ENCODE measurements around the gene BANF2. TPM values are rescaled to one million over a fixed set of nuclear protein-coding genes. Genes with fewer than 3 reads are reported as not detected.

Gene BANF2
- total RNA-seq, 2 experiments from 2014 or later = not detected

DNA sequence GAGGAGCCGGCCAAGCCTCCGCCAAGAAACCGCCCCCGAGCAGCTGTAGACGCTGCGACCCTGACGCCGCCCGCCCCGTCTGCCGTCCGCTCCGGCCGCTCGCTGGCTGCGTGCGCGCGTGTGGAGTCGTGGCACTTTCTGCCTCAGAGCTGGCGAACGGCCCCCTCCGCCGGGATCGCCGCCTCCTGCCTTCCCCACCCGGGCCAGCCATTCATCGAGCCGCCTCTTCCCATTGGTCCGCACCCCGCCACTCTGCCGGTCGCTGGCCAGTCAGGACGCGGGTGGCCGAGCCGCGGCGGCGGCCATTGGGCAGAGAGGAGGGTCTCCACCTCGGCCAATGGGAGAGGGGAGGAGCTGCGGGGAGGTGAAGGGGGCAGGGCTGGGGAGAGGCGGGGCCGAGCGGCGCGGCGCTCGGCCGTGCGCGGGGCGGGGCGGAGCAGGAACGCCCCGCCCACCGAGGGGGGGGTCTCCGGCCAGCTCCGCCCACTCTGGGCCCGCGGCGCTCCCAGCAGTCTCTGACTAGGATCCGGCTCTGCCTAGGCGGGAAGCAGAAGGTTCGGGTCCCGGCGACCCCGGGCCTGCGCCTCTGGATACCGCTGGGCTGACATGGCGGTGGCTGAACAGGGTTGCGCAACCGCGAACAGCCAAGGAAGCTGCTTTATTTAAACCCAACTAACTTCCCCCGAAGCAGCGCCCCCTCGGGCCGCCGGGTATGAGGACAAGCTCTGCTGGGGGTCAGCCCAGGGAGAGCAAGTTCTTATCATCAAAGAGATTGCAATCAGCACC, 17.5 kb upstream of the BANF2 start, which contains the start of gene RRBP1:
RRBP1 (minus strand) TSS at position 140 of the 786 bp plus-strand sequence. CDS start 21,735 bp downstream, outside the sequence.
- TF ChIP-seq, protein P1, sequence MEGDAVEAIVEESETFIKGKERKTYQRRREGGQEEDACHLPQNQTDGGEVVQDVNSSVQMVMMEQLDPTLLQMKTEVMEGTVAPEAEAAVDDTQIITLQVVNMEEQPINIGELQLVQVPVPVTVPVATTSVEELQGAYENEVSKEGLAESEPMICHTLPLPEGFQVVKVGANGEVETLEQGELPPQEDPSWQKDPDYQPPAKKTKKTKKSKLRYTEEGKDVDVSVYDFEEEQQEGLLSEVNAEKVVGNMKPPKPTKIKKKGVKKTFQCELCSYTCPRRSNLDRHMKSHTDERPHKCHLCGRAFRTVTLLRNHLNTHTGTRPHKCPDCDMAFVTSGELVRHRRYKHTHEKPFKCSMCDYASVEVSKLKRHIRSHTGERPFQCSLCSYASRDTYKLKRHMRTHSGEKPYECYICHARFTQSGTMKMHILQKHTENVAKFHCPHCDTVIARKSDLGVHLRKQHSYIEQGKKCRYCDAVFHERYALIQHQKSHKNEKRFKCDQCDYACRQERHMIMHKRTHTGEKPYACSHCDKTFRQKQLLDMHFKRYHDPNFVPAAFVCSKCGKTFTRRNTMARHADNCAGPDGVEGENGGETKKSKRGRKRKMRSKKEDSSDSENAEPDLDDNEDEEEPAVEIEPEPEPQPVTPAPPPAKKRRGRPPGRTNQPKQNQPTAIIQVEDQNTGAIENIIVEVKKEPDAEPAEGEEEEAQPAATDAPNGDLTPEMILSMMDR (IDR thresholded peaks at IDR 0.05) = peak; percentile 94
- peak; percentile 96 for ATAC-seq
- Mint-ChIP-seq H3K9me3 (no peaks in the 10 kb centered on the region), H3K27me3 (peaks cover 27% of the 10 kb centered on the region), H3K4me1 (ENCODE audit: low read depth) (peaks cover 26% of the 10 kb centered on the region), H3K27ac (peak within 1 kb of the TSS; percentile 82), H3K4me3 (peak within 1 kb of the TSS; percentile 78), H3K36me3 (ENCODE audit: low read depth) (peaks cover 4% of the 10 kb centered on the region)
- POLR2A ChIA-PET = interaction anchor here (0.9 to 2.0 kb wide), 10 partner anchors 10 to 289 kb away, joined by 3 to 6 read pairs (median 4); partner anchors contain the start of genes BFSP1, MGME1 and SNX5
- intact Hi-C loops (cut with micrococcal nuclease) = loop anchor here (5.0 to 10.0 kb wide), 2 partner anchors 215 to 313 kb away; no protein-coding TSS in a partner anchor
- peak; percentile 97 for DNase-seq
- CTCF ChIA-PET = interaction anchor here (0.6 to 6.4 kb wide), 61 partner anchors 9 to 784 kb away, joined by 3 to 65 read pairs (median 4); partner anchors contain the start of genes BANF2, BFSP1, DSTN and MGME1

DNA sequence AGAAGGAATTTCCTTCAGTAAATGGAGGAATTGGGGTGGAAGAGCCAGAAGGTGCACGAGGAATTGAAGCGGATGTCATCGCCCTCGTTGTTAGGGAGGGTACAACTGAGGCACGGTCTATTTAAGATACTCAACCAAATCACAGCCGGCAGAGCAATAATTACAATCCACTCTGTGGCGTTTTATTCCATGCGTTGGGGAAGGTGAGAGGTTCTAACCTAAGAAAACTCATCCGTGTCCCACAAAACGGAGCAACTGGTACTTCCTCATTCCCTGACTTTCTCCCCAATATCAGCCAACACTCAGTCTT, 16.9 kb upstream of the BANF2 start:
- Mint-ChIP-seq H3K4me1 (ENCODE audit: low read depth) (peaks cover 26% of the 10 kb centered on the region), H3K27me3 (peaks cover 33% of the 10 kb centered on the region), H3K9me3 (no peaks in the 10 kb centered on the region), H3K36me3 (ENCODE audit: low read depth) (peaks cover 4% of the 10 kb centered on the region), H3K27ac (peak overlapping the region; percentile 82), H3K4me3 (peak overlapping the region; percentile 78)
- ATAC-seq = no peak
- no peak for DNase-seq
- ChIA-PET POLR2A (interaction anchor here (0.9 to 2.0 kb wide), 7 partner anchors 72 to 288 kb away, joined by 3 to 6 read pairs (median 4); partner anchors contain the start of genes BFSP1, MGME1 and SNX5), CTCF (interaction anchor here (0.6 to 6.4 kb wide), 54 partner anchors 8 to 680 kb away, joined by 3 to 65 read pairs (median 4); partner anchors contain the start of genes BANF2, BFSP1, DSTN and MGME1)
- TF ChIP-seq, protein P1 (IDR thresholded peaks at IDR 0.05) = peak; percentile 50
- intact Hi-C loops (cut with micrococcal nuclease) = loop anchor here (5.0 to 10.0 kb wide), 2 partner anchors 214 to 312 kb away; no protein-coding TSS in a partner anchor

- Mint-ChIP-seq H3K36me3 (ENCODE audit: low read depth) (peaks cover 4% of the 10 kb centered on the region), H3K4me1 (ENCODE audit: low read depth) (peaks cover 22% of the 10 kb centered on the region), H3K9me3 (no peaks in the 10 kb centered on the region), H3K27ac (no peak overlapping the region), H3K4me3 (peak overlapping the region; percentile 38), H3K27me3 (peaks cover 35% of the 10 kb centered on the region)
- TF ChIP-seq, protein P1 (IDR thresholded peaks at IDR 0.05) = no peak
- POLR2A ChIA-PET = interaction anchor here (0.9 to 2.0 kb wide), 6 partner anchors 72 to 287 kb away, joined by 3 to 6 read pairs (median 4); partner anchors contain the start of genes MGME1 and SNX5
- ATAC-seq (no peak), DNase-seq (no peak)
- CTCF ChIA-PET = interaction anchor here (0.6 to 6.4 kb wide), 41 partner anchors 8 to 605 kb away, joined by 3 to 65 read pairs (median 5); partner anchors contain the start of genes BANF2, BFSP1, DSTN and MGME1
- intact Hi-C loops (cut with micrococcal nuclease) = loop anchor here (5.0 to 10.0 kb wide), 2 partner anchors 214 to 311 kb away; no protein-coding TSS in a partner anchor
These were observed 16.3 kb upstream of the BANF2 start for GRCh38 chr20:17683218-17684076.

GRCh38 chr20:17684077-17684888, 15.5 kb upstream of the BANF2 start:
- no peak overlapping the region for H3K27ac Mint-ChIP-seq
- H3K9me3 Mint-ChIP-seq = no peaks in the 10 kb centered on the region
- intact Hi-C loops (cut with micrococcal nuclease) = loop anchor here (5.0 to 10.0 kb wide), 2 partner anchors 213 to 311 kb away; no protein-coding TSS in a partner anchor
- ATAC-seq (no peak), DNase-seq (no peak)
- peaks cover 17% of the 10 kb centered on the region for H3K4me1 Mint-ChIP-seq (ENCODE audit: low read depth)
- CTCF ChIA-PET = interaction anchor here (2.5 to 6.4 kb wide), 3 partner anchors 13 to 213 kb away, joined by 11 to 49 read pairs (median 24); no protein-coding TSS in a partner anchor
- TF ChIP-seq, protein P1 (IDR thresholded peaks at IDR 0.05) = no peak
- peaks cover 37% of the 10 kb centered on the region for H3K27me3 Mint-ChIP-seq
- H3K4me3 Mint-ChIP-seq = no peak overlapping the region
- peaks cover 4% of the 10 kb centered on the region for H3K36me3 Mint-ChIP-seq (ENCODE audit: low read depth)
- POLR2A ChIA-PET = no interaction called here

Measured in activated CD8-positive, alpha-beta T cell treated with anti-CD3 and anti-CD28 coated beads for 36 hours (primary cell).